Small intestine (tissue), 7 donors: ENCODE results near the gene BAZ1A. TPM values are rescaled to one million over a fixed set of nuclear protein-coding genes. Genes with fewer than 3 reads are reported as not detected.
"Not testable (repeated sequence)": the region's sequence is repeated elsewhere in the genome, so short reads cannot be mapped to it uniquely, and the experiment has no call there.

Source experiments
- DNase-seq, 2 donors: peaks; one replicate each; pipeline versions ENCODE4 v3.0.0 to v3.0.0-alpha.2; 2013
- FAIRE-seq: peaks from 2 replicates; lab custom pipeline; 2012; peaks lifted over from hg19 to GRCh38; lab: Jason Lieb, UNC
- H3K27ac ChIP-seq, 3 donors: one replicate each; pipeline ENCODE4 v1.5.1; 2013; ENCODE audit warnings: low read length in 2 of 3, mild to moderate bottlenecking in 2 of 3, control low read depth in 1 of 3, inconsistent platforms in 1 of 3, low read depth in 1 of 3, moderate library complexity in 1 of 3
- H3K27me3 ChIP-seq, 3 donors: one replicate each; pipeline ENCODE4 v1.6.1; 2013; ENCODE audit warnings: low read length in 3 of 3, inconsistent platforms in 1 of 3; ENCODE audit not compliant: control insufficient read depth in 3 of 3, insufficient read depth in 3 of 3
- H3K36me3 ChIP-seq, 3 donors: one replicate each; pipeline ENCODE4 v1.6.1; 2013; ENCODE audit warnings: low read length in 3 of 3, inconsistent platforms in 1 of 3, low read depth in 1 of 3, mild to moderate bottlenecking in 1 of 3, moderate library complexity in 1 of 3; ENCODE audit not compliant: control insufficient read depth in 3 of 3, insufficient read depth in 2 of 3
- H3K4me1 ChIP-seq, 3 donors: one replicate each; pipeline ENCODE4 v1.6.1; 2013; ENCODE audit warnings: low read length in 2 of 3, inconsistent platforms in 1 of 3, low read depth in 1 of 3, mild to moderate bottlenecking in 1 of 3, moderate library complexity in 1 of 3; ENCODE audit not compliant: control insufficient read depth in 3 of 3, insufficient read depth in 2 of 3
- H3K4me3 ChIP-seq, 3 donors: one replicate each; pipeline ENCODE4 v1.5.1; 2013; ENCODE audit warnings: low read length in 3 of 3, control low read depth in 1 of 3, inconsistent platforms in 1 of 3, low read depth in 1 of 3, mild to moderate bottlenecking in 1 of 3, moderate library complexity in 1 of 3
- H3K9me3 ChIP-seq, 2 donors: one replicate each; pipeline ENCODE4 v1.6.1; 2013; ENCODE audit warnings: low read depth in 1 of 2, low read length in 1 of 2; ENCODE audit not compliant: control insufficient read depth in 2 of 2, insufficient read depth in 1 of 2
- WGBS, 3 donors: extraction: QIAGEN DNeasy Blood & Tissue Kit; methylation state at CpG; one replicate each; pipeline ENCODE4 v1.1.7; 2013; 5-methylcytosine and 5-hydroxymethylcytosine counted together
- polyA plus RNA-seq, 4 donors: library from polyadenylated mRNA; stranded (reverse) in 3 of 4; unstranded in 1 of 4; fragments of 200-250 nt in 3 of 4; fragments of 120-200 nt in 1 of 4; gene quantifications; one replicate each; pipeline versions ENCODE4 v1.2.1 to v1.2.3, GENCODE V29; 2013
- donor health status: healthy with polysubstance abuse.
- donor health status: control.
- donor health status: control.
- donor health status: Bipolar disorder and iron deficiency.
- donor health status: healthy.

BAZ1A gene
- polyA plus RNA-seq, 4 donors: 16.4 to 40.3 (median 25.4) TPM

- no peak overlapping the region for H3K4me3 ChIP-seq
- no peaks in the 10 kb centered on the region for H3K27me3 ChIP-seq
- DNase-seq (no peak), FAIRE-seq (no peak)
- WGBS, 3 donors: 41 to 59% (median 55%) methylated on average over 2 of the region's 2 CpGs
- H3K36me3 ChIP-seq: peaks cover 5 to 18% (median 7%) of the 10 kb centered on the region in 3 donors
- H3K27ac ChIP-seq: no peak overlapping the region
- H3K9me3 ChIP-seq: no peaks in the 10 kb centered on the region
- no peaks in the 10 kb centered on the region for H3K4me1 ChIP-seq
These were observed 65.1 kb downstream of the BAZ1A start for GRCh38 chr14:34810028-34810427.

- FAIRE-seq (no peak), DNase-seq (no peak)
- H3K4me3 ChIP-seq: no peak overlapping the region
- no peaks in the 10 kb centered on the region for H3K4me1 ChIP-seq
- H3K27ac ChIP-seq: no peak overlapping the region
- H3K9me3 ChIP-seq: peaks cover 0 to 3% of the 10 kb centered on the region in 2 donors
- no peaks in the 10 kb centered on the region for H3K27me3 ChIP-seq
- WGBS, 3 donors: 88 to 98% (median 89%) methylated on average over 3 of the region's 3 CpGs
- peaks cover 2 to 27% (median 14%) of the 10 kb centered on the region in 3 donors for H3K36me3 ChIP-seq
These were observed 68.9 kb downstream of the BAZ1A start for GRCh38 chr14:34806257-34806656.

DNA sequence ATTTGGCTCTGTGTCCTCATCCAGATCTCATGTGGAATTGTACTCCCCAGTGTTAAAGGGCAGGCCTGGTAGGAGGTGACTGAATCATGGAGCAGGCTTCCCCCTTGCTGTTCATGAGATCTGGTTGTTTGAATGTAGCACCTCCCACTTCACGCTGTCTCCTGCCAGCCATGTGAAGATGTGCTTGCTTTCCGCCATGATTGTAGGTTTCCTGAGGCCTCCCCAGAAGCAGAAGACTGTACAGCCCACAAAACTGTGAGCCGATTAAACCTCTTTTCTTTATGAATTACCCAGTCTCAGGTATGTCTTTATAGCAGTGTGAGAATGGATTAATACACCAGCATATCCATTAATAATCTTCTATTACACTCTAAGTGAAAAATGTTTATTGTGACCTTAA, 70.2 kb downstream of the BAZ1A start:
- FAIRE-seq: no peak
- H3K9me3 ChIP-seq: peaks cover 0 to 3% of the 10 kb centered on the region in 2 donors
- no peaks in the 10 kb centered on the region for H3K27me3 ChIP-seq
- H3K4me1 ChIP-seq: no peaks in the 10 kb centered on the region
- 96 to 98% (median 97%) methylated on average over 3 of the region's 3 CpGs for WGBS, 3 donors
- no peak for DNase-seq
- no peak overlapping the region for H3K4me3 ChIP-seq
- no peak overlapping the region for H3K27ac ChIP-seq
- H3K36me3 ChIP-seq: peaks cover 2 to 27% (median 16%) of the 10 kb centered on the region in 3 donors

DNA sequence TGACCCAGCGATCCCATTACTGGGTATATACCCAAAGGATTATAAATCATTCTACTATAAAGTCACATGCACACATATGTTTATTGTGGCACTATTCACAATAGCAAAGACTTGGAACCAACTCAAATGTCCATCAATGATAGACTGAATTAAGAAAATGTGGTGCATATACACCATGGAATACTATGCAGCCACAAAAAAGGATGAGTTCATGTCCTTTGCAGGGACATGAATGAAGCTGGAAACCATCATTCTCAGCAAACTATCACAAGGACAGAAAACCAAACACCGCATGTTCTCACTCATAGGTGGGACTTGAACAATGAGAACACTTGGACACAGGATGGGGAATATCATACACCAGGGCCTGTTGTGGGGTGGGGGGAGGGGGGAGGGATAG, 76.3 kb downstream of the BAZ1A start:
- FAIRE-seq, H3K4me3 ChIP-seq, H3K27me3 ChIP-seq, DNase-seq, H3K4me1 ChIP-seq, H3K27ac ChIP-seq, H3K9me3 ChIP-seq: not testable (repeated sequence)
- 97% methylated on average over 2 of the region's 2 CpGs for WGBS, 3 donors
- H3K36me3 ChIP-seq: peaks cover 0 to 36% (median 25%) of the 10 kb centered on the region in 3 donors

DNA sequence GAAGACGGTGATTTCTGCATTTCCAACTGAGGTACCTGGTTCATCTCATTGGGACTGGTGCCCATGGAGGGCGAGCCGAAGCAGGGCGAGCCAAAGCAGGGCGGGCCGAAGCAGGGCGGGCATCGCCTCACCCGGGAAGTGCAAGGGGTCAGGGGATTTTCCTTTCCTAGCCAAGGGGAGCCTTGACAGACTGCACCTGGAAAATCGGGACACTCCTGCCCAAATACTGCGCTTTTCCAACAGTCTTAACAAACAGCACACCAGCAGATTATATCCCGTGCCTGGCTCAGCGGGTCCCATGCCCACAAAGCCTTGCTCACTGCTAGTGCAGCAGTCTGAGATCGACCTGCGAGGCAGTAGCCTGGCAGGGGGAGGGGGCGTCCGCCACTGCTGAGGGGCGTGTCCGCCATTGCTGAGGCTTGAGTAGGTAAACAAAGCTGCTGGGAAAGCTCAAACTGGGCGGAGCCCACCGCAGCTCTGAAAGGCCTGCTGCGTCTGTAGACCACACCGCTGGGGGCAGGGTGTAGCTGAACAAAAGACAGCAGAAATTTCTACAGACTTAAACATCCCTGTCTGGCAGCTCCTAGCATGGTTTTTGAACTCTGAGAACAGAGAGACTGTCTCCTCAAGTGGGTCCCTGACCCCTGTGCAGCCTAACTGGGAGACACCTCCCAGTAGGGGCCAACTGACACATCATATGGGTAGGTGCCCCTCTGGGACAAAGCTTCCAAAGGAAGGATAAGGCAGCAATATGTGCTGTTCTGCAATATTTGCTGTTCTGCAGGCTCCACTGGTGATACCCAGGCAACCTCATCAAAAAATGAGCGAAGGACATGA, 77.2 kb downstream of the BAZ1A start:
- H3K36me3 ChIP-seq: peaks cover 0 to 35% (median 25%) of the 10 kb centered on the region in 3 donors
- WGBS, 3 donors: 92 to 94% (median 94%) methylated on average over 24 of the region's 24 CpGs
- FAIRE-seq: no peak
- no peaks in the 10 kb centered on the region for H3K4me1 ChIP-seq
- H3K27me3 ChIP-seq: no peaks in the 10 kb centered on the region
- no peak overlapping the region for H3K27ac ChIP-seq
- no peak for DNase-seq
- peaks cover 0 to 7% of the 10 kb centered on the region in 2 donors for H3K9me3 ChIP-seq
- H3K4me3 ChIP-seq: no peak overlapping the region

GRCh38 chr14:34796902-34797301, 78.3 kb downstream of the BAZ1A start:
- Histone ChIP-seq H3K36me3 (peaks cover 0 to 33% (median 22%) of the 10 kb centered on the region in 3 donors), H3K27ac (no peak overlapping the region), H3K9me3 (peaks cover 0 to 7% of the 10 kb centered on the region in 2 donors), H3K27me3 (no peaks in the 10 kb centered on the region), H3K4me1 (no peaks in the 10 kb centered on the region), H3K4me3 (no peak overlapping the region)
- FAIRE-seq (no peak), DNase-seq (no peak)
- whole genome bisulfite sequencing, 3 donors: 84 to 88% (median 86%) methylated on average over 1 of the region's 1 CpG

DNA sequence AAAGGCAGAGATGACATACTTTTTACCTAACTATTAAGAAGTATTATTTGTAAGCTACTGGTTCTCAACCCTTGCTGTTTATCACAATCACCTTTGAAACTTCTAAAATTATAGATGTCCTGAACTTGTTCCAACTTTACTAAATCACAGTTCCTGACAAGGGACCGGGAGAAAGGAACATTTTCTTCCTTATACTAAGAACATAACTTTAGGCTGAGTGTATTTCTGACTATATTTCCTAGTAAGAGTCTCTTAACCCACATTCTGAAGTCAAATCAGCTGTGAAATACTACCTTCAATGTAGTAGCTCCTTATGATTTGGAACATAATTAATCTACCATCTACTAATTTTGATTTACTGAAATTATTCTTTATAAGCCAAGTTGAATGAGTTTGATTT, 80.2 kb downstream of the BAZ1A start:
- H3K4me1 ChIP-seq: no peaks in the 10 kb centered on the region
- no peak for DNase-seq
- H3K36me3 ChIP-seq: peaks cover 0 to 34% (median 20%) of the 10 kb centered on the region in 3 donors
- H3K4me3 ChIP-seq: no peak overlapping the region
- FAIRE-seq: no peak
- 56 to 65% (median 57%) methylated on average over 1 of the region's 1 CpG for WGBS, 3 donors
- H3K27me3 ChIP-seq: no peaks in the 10 kb centered on the region
- H3K9me3 ChIP-seq: peaks cover 0 to 7% of the 10 kb centered on the region in 2 donors
- no peak overlapping the region for H3K27ac ChIP-seq

DNA sequence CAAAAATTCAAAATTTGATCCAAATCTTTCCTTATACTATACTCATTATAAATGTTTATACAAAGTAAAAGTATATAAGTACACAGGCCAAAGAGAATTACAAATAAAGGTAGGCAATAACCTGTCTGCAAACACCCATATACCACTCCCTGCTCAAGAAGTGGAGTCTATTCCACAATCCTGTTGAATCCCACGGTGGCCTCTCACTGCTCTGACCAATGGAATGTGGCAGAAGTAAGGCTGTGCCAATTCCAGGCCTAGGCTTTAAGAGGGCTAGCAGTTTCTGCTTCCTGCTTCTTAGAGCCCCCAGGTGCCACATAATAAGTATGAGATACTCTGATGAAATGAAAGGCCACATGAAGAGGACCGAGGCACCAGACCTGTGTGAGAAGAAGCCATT, 80.9 kb downstream of the BAZ1A start:
- no peak for FAIRE-seq

More for the DNA sequence above, 80.9 kb downstream of the BAZ1A start:
- Histone ChIP-seq H3K27me3 (no peaks in the 10 kb centered on the region), H3K4me1 (no peaks in the 10 kb centered on the region), H3K27ac (no peak overlapping the region), H3K4me3 (no peak overlapping the region), H3K36me3 (peaks cover 0 to 29% (median 15%) of the 10 kb centered on the region in 3 donors), H3K9me3 (peaks cover 0 to 7% of the 10 kb centered on the region in 2 donors)
- WGBS, 3 donors: 91 to 92% (median 92%) methylated on average over 2 of the region's 2 CpGs
- no peak for DNase-seq
